Astrocyte (in vitro differentiated cells and primary cell): ENCODE measurements around the gene IFT81.

Experiments
- CTCF ChIP-seq: IDR thresholded peaks from 2 replicates; pipeline ENCODE4 v1.5.1; 2011; ENCODE audit warnings: low read depth, mild to moderate bottlenecking, inconsistent platforms, low read length, moderate library complexity; ENCODE audit not compliant: insufficient read depth
- EZH2 ChIP-seq: IDR thresholded peaks from 2 replicates; pipeline ENCODE4 v1.6.1; 2012; ENCODE audit warnings: mild to moderate bottlenecking, low read length, inconsistent platforms; ENCODE audit not compliant: insufficient read depth

- TF ChIP-seq CTCF (no peak), EZH2 (no peak)
Measured at GRCh38 chr12:110252716-110253115, 128.6 kb downstream of the IFT81 start.
